HFFc6 (cell line): ENCODE measurements around the gene ARHGAP4. TPM values are rescaled to one million over a fixed set of nuclear protein-coding genes. Genes with fewer than 3 reads are reported as not detected.

Source experiments
- DNase-seq: peaks from one replicate; pipeline ENCODE4 v3.0.0-alpha.2; 2018
- H3K27ac Mint-ChIP-seq: 2 replicates; pipeline ENCODE4 v1.8.0; 2020; ENCODE audit warnings: mild to moderate bottlenecking, mixed read lengths
- H3K27me3 Mint-ChIP-seq: 2 replicates; pipeline ENCODE4 v1.8.0; 2021; ENCODE audit warnings: mild to moderate bottlenecking, moderate library complexity, mixed read lengths; ENCODE audit not compliant: insufficient read depth
- H3K36me3 Mint-ChIP-seq: 2 replicates; pipeline ENCODE4 v1.8.0; 2021; ENCODE audit warnings: low read depth, mixed read lengths
- H3K4me1 Mint-ChIP-seq: 2 replicates; pipeline ENCODE4 v1.8.0; 2020; ENCODE audit warnings: low read depth, mixed read lengths
- H3K4me3 Mint-ChIP-seq: 2 replicates; pipeline ENCODE4 v1.8.0; 2020; ENCODE audit warnings: mild to moderate bottlenecking, moderate library complexity, mixed read lengths
- H3K9me3 Mint-ChIP-seq: 2 replicates; pipeline ENCODE4 v1.8.0; 2020; ENCODE audit warnings: mild to moderate bottlenecking, mixed read lengths
- total RNA-seq, 6 experiments: library from RNA; stranded (reverse); fragmentation: NEBNext Ultra II Directional; extraction: Animal tissue kit (Norgen Biotek cat#: 25700); gene quantifications; 2 replicates in 1 of 6; 3 replicates in 5 of 6; pipeline ENCODE4 v1.2.3, GENCODE V29; 2021
- TF ChIP-seq, protein P1 (sequence below): fragments of 200-600 bp; sonication (generic); IDR thresholded peaks from 2 replicates; pipeline ENCODE4 v1.5.0; 2021; ENCODE audit warnings: antibody characterized with exemption, mild to moderate bottlenecking

ARHGAP4 gene
- total RNA-seq, 6 experiments from 2014 or later = 0.18 to 0.63 (median 0.48) TPM

DNA sequence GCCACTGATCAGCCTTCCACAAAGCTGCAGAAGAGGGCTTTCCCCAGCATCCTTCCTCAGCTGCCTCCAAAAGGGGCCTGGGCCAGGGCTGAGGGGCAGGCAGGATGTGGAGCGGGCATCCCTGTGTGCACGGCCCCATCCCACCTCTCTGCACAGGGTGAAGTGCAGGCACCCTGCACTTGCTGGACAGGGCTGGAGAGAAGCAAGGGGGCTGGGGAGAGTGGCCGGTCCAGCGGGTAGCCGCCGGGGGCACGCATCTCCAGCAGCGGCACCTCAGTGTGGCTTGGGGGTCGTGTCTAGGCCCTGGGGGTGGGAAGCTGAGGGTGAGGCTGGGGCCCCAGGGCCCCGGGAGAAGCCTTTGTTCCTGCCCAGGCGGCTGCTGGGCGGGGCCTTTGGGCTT lies 18.6 kb downstream of the ARHGAP4 start:
- H3K27me3 Mint-ChIP-seq = peaks cover 1% of the 10 kb centered on the region; the same call in 1 of the 2 replicates
- no peak overlapping the region for H3K27ac Mint-ChIP-seq
- TF ChIP-seq, protein P1, sequence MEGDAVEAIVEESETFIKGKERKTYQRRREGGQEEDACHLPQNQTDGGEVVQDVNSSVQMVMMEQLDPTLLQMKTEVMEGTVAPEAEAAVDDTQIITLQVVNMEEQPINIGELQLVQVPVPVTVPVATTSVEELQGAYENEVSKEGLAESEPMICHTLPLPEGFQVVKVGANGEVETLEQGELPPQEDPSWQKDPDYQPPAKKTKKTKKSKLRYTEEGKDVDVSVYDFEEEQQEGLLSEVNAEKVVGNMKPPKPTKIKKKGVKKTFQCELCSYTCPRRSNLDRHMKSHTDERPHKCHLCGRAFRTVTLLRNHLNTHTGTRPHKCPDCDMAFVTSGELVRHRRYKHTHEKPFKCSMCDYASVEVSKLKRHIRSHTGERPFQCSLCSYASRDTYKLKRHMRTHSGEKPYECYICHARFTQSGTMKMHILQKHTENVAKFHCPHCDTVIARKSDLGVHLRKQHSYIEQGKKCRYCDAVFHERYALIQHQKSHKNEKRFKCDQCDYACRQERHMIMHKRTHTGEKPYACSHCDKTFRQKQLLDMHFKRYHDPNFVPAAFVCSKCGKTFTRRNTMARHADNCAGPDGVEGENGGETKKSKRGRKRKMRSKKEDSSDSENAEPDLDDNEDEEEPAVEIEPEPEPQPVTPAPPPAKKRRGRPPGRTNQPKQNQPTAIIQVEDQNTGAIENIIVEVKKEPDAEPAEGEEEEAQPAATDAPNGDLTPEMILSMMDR = no peak
- no peak overlapping the region for H3K4me3 Mint-ChIP-seq
- H3K4me1 Mint-ChIP-seq = no peaks in the 10 kb centered on the region
- DNase-seq = no peak
- H3K36me3 Mint-ChIP-seq = no peaks in the 10 kb centered on the region
- no peaks in the 10 kb centered on the region for H3K9me3 Mint-ChIP-seq

DNA sequence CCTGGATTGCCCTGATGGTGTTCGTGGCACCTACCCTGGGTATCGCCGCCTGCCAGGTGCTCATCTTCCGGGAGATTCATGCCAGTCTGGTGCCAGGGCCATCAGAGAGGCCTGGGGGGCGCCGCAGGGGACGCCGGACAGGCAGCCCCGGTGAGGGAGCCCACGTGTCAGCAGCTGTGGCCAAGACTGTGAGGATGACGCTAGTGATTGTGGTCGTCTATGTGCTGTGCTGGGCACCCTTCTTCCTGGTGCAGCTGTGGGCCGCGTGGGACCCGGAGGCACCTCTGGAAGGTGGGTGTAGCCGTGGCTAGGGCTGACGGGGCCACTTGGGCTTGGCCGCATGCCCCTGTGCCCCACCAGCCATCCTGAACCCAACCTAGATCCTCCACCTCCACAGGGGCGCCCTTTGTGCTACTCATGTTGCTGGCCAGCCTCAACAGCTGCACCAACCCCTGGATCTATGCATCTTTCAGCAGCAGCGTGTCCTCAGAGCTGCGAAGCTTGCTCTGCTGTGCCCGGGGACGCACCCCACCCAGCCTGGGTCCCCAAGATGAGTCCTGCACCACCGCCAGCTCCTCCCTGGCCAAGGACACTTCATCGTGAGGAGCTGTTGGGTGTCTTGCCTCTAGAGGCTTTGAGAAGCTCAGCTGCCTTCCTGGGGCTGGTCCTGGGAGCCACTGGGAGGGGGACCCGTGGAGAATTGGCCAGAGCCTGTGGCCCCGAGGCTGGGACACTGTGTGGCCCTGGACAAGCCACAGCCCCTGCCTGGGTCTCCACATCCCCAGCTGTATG lies 19.7 kb downstream of the ARHGAP4 start:
- no peak for DNase-seq
- no peak overlapping the region for H3K27ac Mint-ChIP-seq
- TF ChIP-seq, protein P1 = no peak
- peaks cover 8% of the 10 kb centered on the region for H3K4me1 Mint-ChIP-seq
- no peak overlapping the region for H3K4me3 Mint-ChIP-seq
- H3K36me3 Mint-ChIP-seq = no peaks in the 10 kb centered on the region
- peaks cover 1% of the 10 kb centered on the region for H3K27me3 Mint-ChIP-seq
- H3K9me3 Mint-ChIP-seq = no peaks in the 10 kb centered on the region

DNA sequence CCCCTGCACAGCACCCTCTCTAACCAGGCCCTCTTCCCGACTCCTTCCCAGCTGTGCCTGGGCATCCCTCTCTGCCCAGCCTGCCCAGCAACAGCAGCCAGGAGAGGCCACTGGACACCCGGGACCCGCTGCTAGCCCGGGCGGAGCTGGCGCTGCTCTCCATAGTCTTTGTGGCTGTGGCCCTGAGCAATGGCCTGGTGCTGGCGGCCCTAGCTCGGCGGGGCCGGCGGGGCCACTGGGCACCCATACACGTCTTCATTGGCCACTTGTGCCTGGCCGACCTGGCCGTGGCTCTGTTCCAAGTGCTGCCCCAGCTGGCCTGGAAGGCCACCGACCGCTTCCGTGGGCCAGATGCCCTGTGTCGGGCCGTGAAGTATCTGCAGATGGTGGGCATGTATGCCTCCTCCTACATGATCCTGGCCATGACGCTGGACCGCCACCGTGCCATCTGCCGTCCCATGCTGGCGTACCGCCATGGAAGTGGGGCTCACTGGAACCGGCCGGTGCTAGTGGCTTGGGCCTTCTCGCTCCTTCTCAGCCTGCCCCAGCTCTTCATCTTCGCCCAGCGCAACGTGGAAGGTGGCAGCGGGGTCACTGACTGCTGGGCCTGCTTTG lies 20.5 kb downstream of the ARHGAP4 start:
- DNase-seq = no peak
- TF ChIP-seq, protein P1 = no peak
- Mint-ChIP-seq H3K27ac (no peak overlapping the region), H3K27me3 (peaks cover 1% of the 10 kb centered on the region), H3K9me3 (no peaks in the 10 kb centered on the region), H3K4me3 (no peak overlapping the region), H3K4me1 (peaks cover 16% of the 10 kb centered on the region), H3K36me3 (no peaks in the 10 kb centered on the region)

DNA sequence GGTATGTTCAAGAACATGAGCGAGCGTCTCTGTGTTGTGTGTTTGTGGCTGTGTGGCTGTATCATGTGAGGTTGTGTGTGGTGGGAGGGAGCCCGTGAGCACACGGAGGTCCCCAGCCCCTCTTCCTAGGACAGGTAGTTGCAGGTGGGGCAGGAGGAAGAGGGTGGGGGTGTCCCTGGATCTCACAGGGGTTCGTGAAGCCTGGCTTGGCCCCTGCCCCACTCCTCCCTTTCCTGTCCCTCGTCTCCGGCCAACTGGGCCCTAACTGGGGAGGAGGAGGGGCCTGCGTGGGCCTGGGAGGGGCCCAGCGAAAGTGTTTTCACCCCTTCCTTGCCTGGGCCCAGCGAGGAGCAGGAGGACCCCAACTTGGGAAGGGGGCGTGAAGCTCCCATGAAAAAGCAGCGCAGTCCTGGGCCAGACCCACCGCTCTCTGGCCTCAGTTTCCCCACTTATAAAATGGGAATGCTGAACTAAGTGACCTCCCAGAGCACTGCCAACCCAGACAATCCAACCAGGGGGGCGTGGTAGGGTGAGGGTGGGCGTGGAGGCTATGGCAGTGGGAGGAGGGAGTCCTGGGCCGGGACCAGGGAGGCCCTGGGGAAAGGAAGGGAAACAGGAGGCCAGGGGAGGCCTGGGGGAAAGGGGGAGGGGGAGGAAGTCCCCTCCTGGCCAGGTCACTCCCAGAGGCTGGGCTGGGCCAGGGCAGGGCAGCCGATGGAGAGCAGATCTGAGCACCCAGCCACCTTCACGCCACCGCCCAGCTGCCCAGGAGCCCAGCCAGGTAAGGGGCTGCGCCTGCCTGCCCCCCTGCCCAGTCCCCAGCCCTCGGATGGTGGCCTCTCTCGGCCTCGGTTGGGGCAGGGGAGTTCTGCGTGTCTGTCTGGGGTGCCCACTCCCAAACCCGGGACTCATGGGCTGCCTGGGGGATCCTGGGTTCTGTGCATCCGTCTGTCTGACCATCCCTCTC lies 21.8 kb downstream of the ARHGAP4 start, which contains the start of gene AVPR2:
TSS of gene AVPR2 (plus strand) at position 683 of the 967 bp plus-strand sequence. CDS start 473 bp downstream, outside the sequence.
- TF ChIP-seq, protein P1 = no peak
- Mint-ChIP-seq H3K9me3 (no peaks in the 10 kb centered on the region), H3K4me1 (peaks cover 17% of the 10 kb centered on the region), H3K4me3 (no peak within 1 kb of the TSS), H3K27ac (no peak within 1 kb of the TSS), H3K36me3 (no peaks in the 10 kb centered on the region), H3K27me3 (peaks cover 1% of the 10 kb centered on the region)
- DNase-seq = no peak

DNA sequence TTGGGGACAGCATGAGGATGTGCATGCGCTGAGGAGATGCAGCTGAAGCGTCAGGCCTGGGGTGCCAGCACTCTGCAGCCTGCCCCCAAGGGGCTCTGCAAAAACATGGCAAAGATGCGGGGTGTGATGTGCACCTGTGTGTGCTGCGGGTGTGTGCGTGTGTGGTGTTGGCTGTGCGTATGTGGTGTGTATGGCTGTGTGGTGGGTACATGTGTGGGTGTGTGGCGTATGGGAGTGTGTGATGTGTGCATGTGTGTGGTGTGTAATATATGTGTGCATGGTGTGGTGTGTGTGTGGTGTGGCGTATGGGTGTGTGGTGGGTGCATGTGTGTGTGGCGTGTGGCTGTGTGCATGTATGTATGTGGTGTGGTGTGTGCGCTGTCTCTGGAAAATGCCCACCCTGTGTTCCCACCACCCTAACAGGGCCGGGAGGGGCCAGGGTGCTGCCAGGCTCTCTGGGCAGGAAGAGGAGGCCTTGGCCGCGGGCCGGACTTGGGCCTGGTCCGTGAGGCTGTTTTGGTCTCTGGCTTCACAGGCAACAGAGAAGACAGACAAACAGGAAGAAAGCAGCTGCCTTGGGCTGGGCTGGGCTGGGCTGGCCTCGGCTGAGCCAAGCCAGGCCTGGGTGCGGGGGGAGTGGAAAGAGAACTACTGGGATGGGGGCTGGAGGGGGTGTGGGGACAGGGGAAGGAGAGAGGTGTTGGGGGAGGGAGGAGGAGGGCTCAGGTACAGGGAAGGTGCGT lies 22.7 kb downstream of the ARHGAP4 start:
- TF ChIP-seq, protein P1 = no peak
- H3K4me1 Mint-ChIP-seq = peaks cover 17% of the 10 kb centered on the region
- no peak overlapping the region for H3K27ac Mint-ChIP-seq
- no peak overlapping the region for H3K4me3 Mint-ChIP-seq
- H3K27me3 Mint-ChIP-seq = peaks cover 6% of the 10 kb centered on the region
- no peaks in the 10 kb centered on the region for H3K36me3 Mint-ChIP-seq
- no peak for DNase-seq
- no peaks in the 10 kb centered on the region for H3K9me3 Mint-ChIP-seq
